Mucosa of stomach (tissue), 1 donor: ENCODE results near the gene ADRA2B.

Experiments used
- H3K27me3 ChIP-seq: one replicate; pipeline ENCODE4 v1.7.0; 2013; ENCODE audit warnings: mild to moderate bottlenecking, low read length; ENCODE audit not compliant: control insufficient read depth, insufficient read depth
- H3K36me3 ChIP-seq: one replicate; pipeline ENCODE4 v1.7.0; 2013; ENCODE audit warnings: low read length; ENCODE audit not compliant: control insufficient read depth, insufficient read depth
- H3K4me1 ChIP-seq: one replicate; pipeline ENCODE4 v1.7.0; 2013; ENCODE audit warnings: mild to moderate bottlenecking, low read length; ENCODE audit not compliant: control insufficient read depth, insufficient read depth
- H3K4me3 ChIP-seq: one replicate; pipeline ENCODE4 v1.7.0; 2013; ENCODE audit warnings: low read length
- H3K9ac ChIP-seq: one replicate; pipeline ENCODE4 v1.7.0; 2013; ENCODE audit warnings: mild to moderate bottlenecking, low read length, moderate library complexity
- H3K9me3 ChIP-seq: one replicate; pipeline ENCODE4 v1.7.0; 2013; ENCODE audit warnings: mild to moderate bottlenecking, low read length, moderate library complexity; ENCODE audit not compliant: control insufficient read depth
- donor health status: Pancreatic carcinoma.

Gene ADRA2B

GRCh38 chr2:96130483-96130882, 14.1 kb upstream of the ADRA2B start:
- no peaks in the 10 kb centered on the region for H3K4me1 ChIP-seq
- H3K4me3 ChIP-seq: no peak overlapping the region
- no peak overlapping the region for H3K9ac ChIP-seq
- H3K27me3 ChIP-seq: no peaks in the 10 kb centered on the region
- no peaks in the 10 kb centered on the region for H3K9me3 ChIP-seq
- no peaks in the 10 kb centered on the region for H3K36me3 ChIP-seq

GRCh38 chr2:96129528-96130120, 13.3 kb upstream of the ADRA2B start:
- no peaks in the 10 kb centered on the region for H3K27me3 ChIP-seq
- H3K9ac ChIP-seq: no peak overlapping the region
- no peaks in the 10 kb centered on the region for H3K9me3 ChIP-seq
- H3K4me3 ChIP-seq: no peak overlapping the region
- no peaks in the 10 kb centered on the region for H3K4me1 ChIP-seq
- H3K36me3 ChIP-seq: no peaks in the 10 kb centered on the region

DNA sequence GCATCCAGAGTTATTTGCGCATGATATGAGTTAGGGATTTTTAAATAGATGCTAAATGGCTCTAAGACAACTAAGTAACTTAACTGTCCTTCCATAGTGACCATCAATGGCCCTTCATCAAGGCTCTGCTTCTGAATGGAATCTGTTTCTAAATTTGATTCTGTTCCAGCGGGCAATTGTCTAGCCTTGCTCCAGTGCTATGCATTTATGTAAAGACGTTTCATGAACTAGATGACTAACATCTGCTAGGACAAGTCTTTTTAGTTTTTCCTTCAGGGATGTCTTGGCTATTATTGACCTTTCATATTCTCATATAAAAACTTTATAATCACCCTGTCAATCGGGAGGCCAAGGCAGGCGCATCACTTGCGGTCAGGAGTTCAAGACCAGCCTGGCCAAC, 12.1 kb upstream of the ADRA2B start:
- Histone ChIP-seq H3K9ac (no peak overlapping the region), H3K4me1 (no peaks in the 10 kb centered on the region), H3K4me3 (no peak overlapping the region), H3K36me3 (no peaks in the 10 kb centered on the region), H3K9me3 (no peaks in the 10 kb centered on the region), H3K27me3 (no peaks in the 10 kb centered on the region)

DNA sequence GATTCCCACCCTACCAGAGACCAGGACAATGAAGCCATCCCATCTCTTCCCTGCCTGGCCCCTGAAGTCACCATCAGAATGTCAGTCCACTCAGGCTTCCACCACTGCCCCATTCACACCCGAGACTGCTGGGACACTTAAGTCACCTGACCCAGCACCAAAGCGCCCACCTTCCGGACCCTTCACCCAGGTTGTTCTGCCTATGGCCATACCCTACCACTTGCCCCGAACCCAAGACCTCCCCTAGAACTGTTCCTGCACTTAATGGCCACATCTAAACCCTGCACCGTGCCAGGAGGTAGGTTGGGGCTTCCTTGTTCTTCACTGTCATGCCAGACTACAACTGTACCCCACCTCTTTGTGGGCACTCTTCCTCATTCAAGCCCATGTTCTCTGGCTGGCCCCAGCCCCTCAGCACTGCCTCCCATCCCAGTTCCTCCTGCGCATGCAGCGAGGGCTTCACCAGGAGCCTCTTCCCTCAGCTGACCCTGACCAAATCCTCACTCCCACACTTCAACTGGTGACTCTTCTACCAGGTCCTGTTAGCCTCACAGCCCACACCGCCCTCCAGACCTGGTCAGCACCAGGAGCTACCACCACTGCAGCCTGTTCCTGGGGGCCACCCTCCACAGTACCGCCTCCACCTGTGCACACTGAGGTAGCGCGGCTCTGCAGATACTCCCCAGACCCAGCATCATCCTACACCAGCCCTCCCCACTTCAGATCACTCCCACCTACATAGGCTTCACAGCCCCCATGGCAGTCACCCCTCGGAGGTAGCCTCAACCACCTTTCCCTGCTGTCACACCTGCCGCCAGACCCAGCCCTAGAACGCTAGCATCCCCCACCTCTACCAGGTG, 8.3 kb upstream of the ADRA2B start:
- peaks cover 21% of the 10 kb centered on the region for H3K27me3 ChIP-seq
- H3K4me1 ChIP-seq: no peaks in the 10 kb centered on the region
- H3K9ac ChIP-seq: no peak overlapping the region
- H3K4me3 ChIP-seq: no peak overlapping the region
- no peaks in the 10 kb centered on the region for H3K36me3 ChIP-seq
- H3K9me3 ChIP-seq: no peaks in the 10 kb centered on the region

DNA sequence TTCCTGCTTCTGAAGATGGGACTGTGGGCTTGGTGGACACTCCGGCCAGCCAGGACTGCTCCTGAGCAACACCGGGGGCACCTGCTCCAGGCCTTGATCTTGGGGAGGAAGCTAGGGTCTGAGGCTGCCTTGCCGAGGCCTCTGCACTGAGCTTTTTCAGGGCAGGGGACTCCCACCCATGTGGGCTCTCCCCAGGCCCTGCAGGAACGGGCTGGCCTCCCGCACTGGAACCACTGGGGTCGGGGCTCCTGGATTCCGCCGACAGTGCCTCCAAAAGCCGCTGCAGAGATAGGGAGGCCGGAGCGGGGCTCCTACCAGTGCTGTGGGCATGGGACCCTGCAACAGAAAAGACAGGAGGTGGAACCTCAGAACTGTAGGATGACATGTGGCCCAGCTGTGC, 7.6 kb upstream of the ADRA2B start:
- Histone ChIP-seq H3K4me3 (no peak overlapping the region), H3K9me3 (no peaks in the 10 kb centered on the region), H3K36me3 (no peaks in the 10 kb centered on the region), H3K4me1 (no peaks in the 10 kb centered on the region), H3K27me3 (peaks cover 28% of the 10 kb centered on the region), H3K9ac (no peak overlapping the region)

DNA sequence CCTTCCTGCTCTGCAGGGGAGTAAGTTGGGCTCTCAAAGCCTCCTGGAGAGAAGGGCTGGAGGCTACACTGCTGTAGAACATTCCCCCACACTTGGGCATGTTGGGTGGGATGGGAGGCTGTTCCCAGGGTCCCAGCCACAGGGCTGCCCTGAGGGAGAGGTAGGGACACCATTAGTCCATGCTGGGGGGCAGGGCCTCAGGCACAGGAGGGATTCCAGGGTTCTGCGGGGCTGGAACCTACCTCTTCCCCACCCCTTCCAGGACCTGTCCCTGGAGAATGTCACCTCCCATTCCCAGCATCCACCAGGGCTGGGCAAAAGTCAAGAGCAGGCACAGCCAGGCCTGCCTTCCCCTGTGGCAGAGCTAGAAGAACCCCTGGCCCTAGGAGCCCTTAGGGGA, 6.9 kb upstream of the ADRA2B start:
- Histone ChIP-seq H3K27me3 (peaks cover 34% of the 10 kb centered on the region), H3K9me3 (no peaks in the 10 kb centered on the region), H3K4me1 (no peaks in the 10 kb centered on the region), H3K36me3 (no peaks in the 10 kb centered on the region), H3K9ac (no peak overlapping the region), H3K4me3 (no peak overlapping the region)

- peaks cover 43% of the 10 kb centered on the region for H3K27me3 ChIP-seq
- H3K9me3 ChIP-seq: no peaks in the 10 kb centered on the region
- no peak overlapping the region for H3K4me3 ChIP-seq
- H3K36me3 ChIP-seq: no peaks in the 10 kb centered on the region
- H3K4me1 ChIP-seq: peaks cover 8% of the 10 kb centered on the region
- no peak overlapping the region for H3K9ac ChIP-seq
These were observed 6.0 kb upstream of the ADRA2B start for GRCh38 chr2:96122391-96122790.

DNA sequence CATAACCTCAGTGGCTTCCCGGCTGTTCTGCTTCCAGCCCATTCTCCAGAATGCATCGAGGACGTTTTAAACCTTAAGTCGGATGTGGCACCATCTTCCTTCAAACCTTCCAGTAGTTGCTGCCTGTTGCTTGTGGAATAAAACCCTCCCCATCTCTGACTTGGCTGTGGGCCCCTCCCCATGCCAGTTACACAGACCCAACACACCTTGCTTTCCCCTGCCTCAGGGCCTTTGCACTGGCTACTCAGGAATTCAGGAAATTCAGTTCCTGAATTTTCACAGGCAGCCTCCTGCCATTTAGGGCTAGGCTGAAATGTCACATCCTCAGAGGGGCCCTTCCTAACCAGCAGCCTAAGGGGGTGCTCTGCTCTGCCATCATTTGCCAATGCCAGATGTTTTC, 5.0 kb upstream of the ADRA2B start:
- H3K27me3 ChIP-seq: peaks cover 47% of the 10 kb centered on the region
- H3K4me3 ChIP-seq: no peak overlapping the region
- H3K4me1 ChIP-seq: peaks cover 13% of the 10 kb centered on the region
- no peaks in the 10 kb centered on the region for H3K9me3 ChIP-seq
- H3K36me3 ChIP-seq: no peaks in the 10 kb centered on the region
- H3K9ac ChIP-seq: no peak overlapping the region

DNA sequence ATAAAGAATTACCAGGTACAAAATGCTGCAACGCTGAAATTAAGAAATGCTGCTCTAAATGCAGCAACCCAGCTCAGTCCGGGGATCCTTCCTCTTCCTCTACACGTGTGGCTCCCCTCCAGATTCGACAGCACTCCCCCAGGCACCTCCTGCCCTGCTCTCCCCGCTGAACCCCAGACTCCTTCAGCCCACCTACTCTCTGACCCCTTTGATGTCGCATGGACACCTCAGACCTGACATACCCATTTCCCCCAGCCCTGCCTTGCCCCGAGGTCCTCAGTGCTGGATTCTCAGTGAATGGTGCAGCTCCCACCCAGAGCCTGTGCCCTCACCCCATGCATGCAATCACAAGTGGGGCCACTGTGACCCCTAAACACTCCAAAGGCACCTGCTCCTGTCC, 4.6 kb upstream of the ADRA2B start:
- Histone ChIP-seq H3K4me1 (peaks cover 16% of the 10 kb centered on the region), H3K4me3 (no peak overlapping the region), H3K36me3 (no peaks in the 10 kb centered on the region), H3K9me3 (no peaks in the 10 kb centered on the region), H3K27me3 (peaks cover 50% of the 10 kb centered on the region), H3K9ac (no peak overlapping the region)

DNA sequence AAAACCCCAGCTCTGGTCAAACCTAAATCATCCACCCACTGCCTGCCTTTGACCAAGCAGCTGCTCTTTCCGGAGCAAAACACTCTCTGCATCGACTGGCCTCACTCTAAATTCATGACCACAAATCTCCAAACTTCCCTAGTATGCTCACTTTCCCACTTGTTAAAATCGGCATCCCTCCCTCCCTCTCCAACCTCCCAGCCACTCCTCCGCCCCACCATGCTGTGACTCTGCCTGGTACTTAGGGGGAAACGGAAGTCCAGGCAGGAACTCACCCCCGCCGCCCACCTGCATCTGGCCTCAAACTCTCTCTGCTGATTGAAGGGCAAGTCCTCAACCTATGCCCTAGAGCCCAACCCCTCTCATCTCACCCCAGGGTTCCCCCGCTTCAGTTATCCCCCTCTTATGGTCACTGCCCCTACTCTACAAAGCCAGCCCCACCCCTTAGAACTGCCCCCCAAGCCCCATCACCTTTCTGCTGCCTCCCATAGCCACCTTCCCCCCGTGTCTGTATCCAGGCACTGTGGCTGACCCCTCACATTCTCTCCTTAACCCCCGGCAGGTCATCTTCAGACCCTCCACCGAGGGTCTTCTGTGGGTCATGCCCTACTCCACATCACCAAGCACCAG, 3.8 kb upstream of the ADRA2B start:
- peaks cover 58% of the 10 kb centered on the region for H3K27me3 ChIP-seq
- H3K36me3 ChIP-seq: no peaks in the 10 kb centered on the region
- H3K9me3 ChIP-seq: no peaks in the 10 kb centered on the region
- H3K4me3 ChIP-seq: no peak overlapping the region
- H3K9ac ChIP-seq: no peak overlapping the region
- H3K4me1 ChIP-seq: peaks cover 16% of the 10 kb centered on the region

- Histone ChIP-seq H3K36me3 (no peaks in the 10 kb centered on the region), H3K9ac (no peak overlapping the region), H3K4me1 (peaks cover 16% of the 10 kb centered on the region), H3K9me3 (no peaks in the 10 kb centered on the region), H3K27me3 (peaks cover 63% of the 10 kb centered on the region), H3K4me3 (no peak overlapping the region)
These were observed 3.0 kb upstream of the ADRA2B start for GRCh38 chr2:96119389-96119751.

DNA sequence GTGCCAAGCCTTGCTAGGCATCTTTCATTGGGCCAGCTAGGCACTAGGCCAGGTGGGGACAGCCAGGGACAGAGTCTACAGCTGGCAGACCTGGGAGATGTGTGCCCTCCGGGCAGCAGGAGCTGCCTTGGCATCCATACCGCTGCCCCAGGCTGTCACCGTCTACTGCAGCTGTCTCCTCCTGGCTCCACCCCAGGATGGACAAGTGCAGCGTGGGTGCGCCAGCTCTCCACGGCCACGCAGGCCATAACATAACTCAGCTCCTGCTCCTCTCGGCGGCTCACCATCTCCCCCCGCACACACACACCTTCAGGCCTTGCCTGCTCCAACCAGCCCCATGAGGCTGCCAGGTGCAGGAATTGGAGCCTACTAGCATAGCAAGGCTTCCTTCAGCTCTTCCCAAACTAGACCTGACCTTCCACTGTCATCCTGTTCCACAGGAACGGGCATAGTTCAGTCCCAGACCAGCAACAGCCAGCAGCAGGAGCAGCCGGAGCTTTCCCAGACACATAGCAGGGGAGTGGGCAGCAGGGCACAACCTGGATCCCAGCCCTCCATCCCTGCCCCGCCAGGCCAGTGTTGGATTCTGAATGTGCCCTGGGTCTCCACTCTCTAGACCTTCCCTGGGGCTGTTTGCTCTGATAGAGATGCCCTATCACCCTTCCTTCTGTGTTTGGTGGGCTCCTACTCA, 2.5 kb upstream of the ADRA2B start:
- peaks cover 63% of the 10 kb centered on the region for H3K27me3 ChIP-seq

More for the DNA sequence above, 2.5 kb upstream of the ADRA2B start:
- Histone ChIP-seq H3K36me3 (no peaks in the 10 kb centered on the region), H3K4me3 (no peak overlapping the region), H3K4me1 (peaks cover 16% of the 10 kb centered on the region), H3K9ac (no peak overlapping the region), H3K9me3 (no peaks in the 10 kb centered on the region)
